ENCODE measurements around the gene RIOK2.

- TF ChIP-seq, protein P1, sequence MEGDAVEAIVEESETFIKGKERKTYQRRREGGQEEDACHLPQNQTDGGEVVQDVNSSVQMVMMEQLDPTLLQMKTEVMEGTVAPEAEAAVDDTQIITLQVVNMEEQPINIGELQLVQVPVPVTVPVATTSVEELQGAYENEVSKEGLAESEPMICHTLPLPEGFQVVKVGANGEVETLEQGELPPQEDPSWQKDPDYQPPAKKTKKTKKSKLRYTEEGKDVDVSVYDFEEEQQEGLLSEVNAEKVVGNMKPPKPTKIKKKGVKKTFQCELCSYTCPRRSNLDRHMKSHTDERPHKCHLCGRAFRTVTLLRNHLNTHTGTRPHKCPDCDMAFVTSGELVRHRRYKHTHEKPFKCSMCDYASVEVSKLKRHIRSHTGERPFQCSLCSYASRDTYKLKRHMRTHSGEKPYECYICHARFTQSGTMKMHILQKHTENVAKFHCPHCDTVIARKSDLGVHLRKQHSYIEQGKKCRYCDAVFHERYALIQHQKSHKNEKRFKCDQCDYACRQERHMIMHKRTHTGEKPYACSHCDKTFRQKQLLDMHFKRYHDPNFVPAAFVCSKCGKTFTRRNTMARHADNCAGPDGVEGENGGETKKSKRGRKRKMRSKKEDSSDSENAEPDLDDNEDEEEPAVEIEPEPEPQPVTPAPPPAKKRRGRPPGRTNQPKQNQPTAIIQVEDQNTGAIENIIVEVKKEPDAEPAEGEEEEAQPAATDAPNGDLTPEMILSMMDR (conservative IDR thresholded peaks at IDR 0.05; ENCODE audit: low read length): no peak
- TF ChIP-seq EZH2phosphoT487 (IDR thresholded peaks at IDR 0.05; ENCODE audit: borderline replicate concordance): no peak
These were observed 17.3 kb downstream of the RIOK2 start for GRCh38 chr5:97165726-97166125.
